ENCODE data around the gene ZMIZ1.
"Not testable (repeated sequence)": the region's sequence is repeated elsewhere in the genome, so short reads cannot be mapped to it uniquely, and the experiment has no call there.

Gene ZMIZ1

GRCh38 chr10:79332610-79333315 lies 264.0 kb downstream of the ZMIZ1 start:
- DNase-seq, result not testable (repeated sequence)

GRCh38 chr10:79333513-79333912 lies 264.7 kb downstream of the ZMIZ1 start:
- DNase-seq, result peak; percentile 84

GRCh38 chr10:79334573-79334972 lies 265.8 kb downstream of the ZMIZ1 start:
- DNase-seq, result no peak

- DNase-seq, result no peak
These were observed 266.3 kb downstream of the ZMIZ1 start for GRCh38 chr10:79335094-79335469.

GRCh38 chr10:79335470-79336235 lies 266.9 kb downstream of the ZMIZ1 start:
- DNase-seq, result no peak

GRCh38 chr10:79336276-79336675 lies 267.5 kb downstream of the ZMIZ1 start:
- no peak for DNase-seq

GRCh38 chr10:79336739-79337138 lies 268.0 kb downstream of the ZMIZ1 start:
- DNase-seq, result no peak

- not testable (repeated sequence) for DNase-seq
These were observed 269.2 kb downstream of the ZMIZ1 start for GRCh38 chr10:79337783-79338469.

GRCh38 chr10:79339266-79339665 lies 270.5 kb downstream of the ZMIZ1 start:
- no peak for DNase-seq

GRCh38 chr10:79340646-79341244 lies 272.0 kb downstream of the ZMIZ1 start:
- DNase-seq, result no peak

- DNase-seq, result no peak
These were observed 273.6 kb downstream of the ZMIZ1 start for GRCh38 chr10:79342295-79342761.

GRCh38 chr10:79342811-79343561 lies 274.2 kb downstream of the ZMIZ1 start:
- no peak for DNase-seq

GRCh38 chr10:79344502-79345195 lies 275.9 kb downstream of the ZMIZ1 start:
- DNase-seq, result no peak

- DNase-seq, result no peak
These were observed 276.7 kb downstream of the ZMIZ1 start for GRCh38 chr10:79345241-79346011.

- DNase-seq, result no peak
These were observed 277.2 kb downstream of the ZMIZ1 start for GRCh38 chr10:79346012-79346340.

- no peak for DNase-seq
These were observed 277.8 kb downstream of the ZMIZ1 start for GRCh38 chr10:79346388-79347225.

GRCh38 chr10:79347226-79347893 lies 278.6 kb downstream of the ZMIZ1 start, which contains the start of gene PPIF:
Gene PPIF, plus strand, starts transcription at chr10:79347469. Its CDS starts 80 bp downstream, at chr10:79347549.
- DNase-seq, result peak; percentile 87

- DNase-seq, result peak; percentile 8
These were observed 279.3 kb downstream of the ZMIZ1 start for GRCh38 chr10:79347894-79348639.

- DNase-seq, result no peak
These were observed 279.8 kb downstream of the ZMIZ1 start for GRCh38 chr10:79348640-79348988.

Data from amniotic stem cell (primary cell).